HepG2 (cell line): ENCODE measurements around the gene NHERF2. TPM values are rescaled to one million over a fixed set of nuclear protein-coding genes. Genes with fewer than 3 reads are reported as not detected.

Source experiments
- AGO1 ChIP-seq: fragments of 200-400 bp; formaldehyde crosslinking; IDR thresholded peaks from 2 replicates; pipeline ENCODE4 v1.6.1; 2017; ENCODE audit warnings: mild to moderate bottlenecking, low read depth, low read length, moderate library complexity; ENCODE audit not compliant: poor library complexity, severe bottlenecking
- ATAD3A ChIP-seq: sonication (generic); formaldehyde crosslinking; IDR thresholded peaks from 2 replicates; pipeline ENCODE4 v1.4.0; 2020; ENCODE audit warnings: missing genetic modification reagents
- ATF6 ChIP-seq: sonication (generic); formaldehyde crosslinking; conservative IDR thresholded peaks from 2 replicates; pipeline ENCODE4 v1.4.0; 2020; ENCODE audit warnings: missing genetic modification reagents
- CAMTA2 ChIP-seq: sonication (generic); formaldehyde crosslinking; IDR thresholded peaks from 2 replicates; pipeline ENCODE4 v1.4.0; 2020; ENCODE audit warnings: mild to moderate bottlenecking, missing genetic modification reagents, borderline replicate concordance
- HBP1 ChIP-seq: IDR thresholded peaks from 2 replicates; pipeline ENCODE4 v1.6.1; 2016; ENCODE audit warnings: low read depth, control low read depth
- KLF12 ChIP-seq: sonication (generic); formaldehyde crosslinking; IDR thresholded peaks from 2 replicates; pipeline ENCODE4 v1.4.0; 2020; ENCODE audit warnings: missing genetic modification reagents, borderline replicate concordance
- MXD3 ChIP-seq: IDR thresholded peaks from 2 replicates; pipeline ENCODE4 v1.6.1; 2016; ENCODE audit warnings: mild to moderate bottlenecking, missing biosample characterization, missing genetic modification reagents
- PCBP2 ChIP-seq: fragments of 200-400 bp; formaldehyde crosslinking; optimal IDR thresholded peaks from 2 replicates; pipeline ENCODE3; 2018; ENCODE audit warnings: low read length, low read depth; ENCODE audit not compliant: poor library complexity, severe bottlenecking
- RBAK ChIP-seq: sonication (generic); formaldehyde crosslinking; IDR thresholded peaks from 2 replicates; pipeline ENCODE4 v1.5.1; 2020; ENCODE audit warnings: mild to moderate bottlenecking, missing genetic modification reagents
- RFX1 ChIP-seq: fragments of 450-650 bp; IDR thresholded peaks from 2 replicates; pipeline ENCODE4 v1.6.1; 2017
- RFX3 ChIP-seq: IDR thresholded peaks from 2 replicates; pipeline ENCODE4 v1.6.1; 2016; ENCODE audit warnings: missing biosample characterization, missing genetic modification reagents
- TCF12 ChIP-seq, 2 experiments: fragments of 450-650 bp in 1 of 2; sonication (generic) in 1 of 2; formaldehyde crosslinking in 1 of 2; IDR thresholded peaks; 2 replicates each; pipeline versions ENCODE4 v1.6.1 to v1.8.0; 2017 to 2022; ENCODE audit warnings: antibody characterized with exemption in 1 of 2, mild to moderate bottlenecking in 1 of 2, missing genetic modification reagents in 1 of 2, moderate library complexity in 1 of 2
- ZBTB39 ChIP-seq: sonication (generic); formaldehyde crosslinking; IDR thresholded peaks from 2 replicates; pipeline ENCODE4 v1.5.0; 2020; ENCODE audit warnings: missing genetic modification reagents
- ZNF331 ChIP-seq: sonication (generic); formaldehyde crosslinking; IDR thresholded peaks from 2 replicates; pipeline ENCODE4 v1.4.0; 2020; ENCODE audit warnings: missing genetic modification reagents
- ZNF580 ChIP-seq: IDR thresholded peaks from 2 replicates; pipeline ENCODE4 v1.6.1; 2016; ENCODE audit warnings: low read depth, borderline replicate concordance
- ZNF678 ChIP-seq: sonication (generic); formaldehyde crosslinking; IDR thresholded peaks from 2 replicates; pipeline ENCODE4 v1.4.0; 2020; ENCODE audit warnings: mild to moderate bottlenecking, missing genetic modification reagents
- ZUFSP ChIP-seq: sonication (generic); formaldehyde crosslinking; IDR thresholded peaks from 2 replicates; pipeline ENCODE4 v1.9.0; 2021; ENCODE audit warnings: missing genetic modification reagents, mild to moderate bottlenecking, borderline replicate concordance
- polyA plus RNA-seq, 8 experiments: library from polyadenylated mRNA; depleted of rRNA in 3 of 8; stranded (reverse) in 7 of 8; unstranded in 1 of 8; fragments of >200 nt; fragmentation: Illumina TruSeq in 4 of 8; extraction: Trizol in 4 of 8; gene quantifications; 2 replicates each; pipeline versions ENCODE4 v1.2.1 to v1.2.3, GENCODE V29; 2011 to 2016; ENCODE audit warnings: low read depth in 4 of 8, missing spikeins in 1 of 8, mixed read lengths in 1 of 8; ENCODE audit not compliant: insufficient read depth in 1 of 8
- total RNA-seq, 5 experiments: library from RNA; depleted of rRNA; stranded (reverse); fragments of >200 nt; fragmentation: Illumina TruSeq; extraction: Trizol; gene quantifications; 2 replicates each; pipeline ENCODE4 v1.2.3, GENCODE V29; 2016; ENCODE audit warnings: low read depth in 1 of 5

NHERF2 gene
- total and polyA plus RNA-seq, 2 of the 13 experiments (the other 11 are each of a cell fraction or from before 2014, with no cell fraction given) = 23.7 to 39.3 TPM

- TF ChIP-seq ZUFSP (no peak), ATAD3A (CRISPR knock-in tag) (no peak), PCBP2 (no peak), RFX3 (CRISPR knock-in tag) (no peak), RFX1 (no peak), ZNF580 (peak; percentile 76; the same call in 1 of the 2 replicates), ATF6 (no peak), HBP1 (no peak), TCF12 (IDR thresholded peaks at IDR 0.05) (no peak), TCF12 (CRISPR knock-in tag; IDR thresholded peaks at IDR 0.05) (peak; percentile 86), ZBTB39 (CRISPR knock-in tag) (no peak), KLF12 (no peak), CAMTA2 (CRISPR knock-in tag) (no peak), ZNF678 (CRISPR knock-in tag) (no peak), RBAK (CRISPR knock-in tag) (0 out of 2 replicates have a peak, but pooled peaks have one; percentile 7), AGO1 (peak; percentile 94), ZNF331 (CRISPR knock-in tag) (peak; percentile 21; the same call in 1 of the 2 replicates), MXD3 (CRISPR knock-in tag) (peak; percentile 56; the same call in 1 of the 2 replicates)
Observed at GRCh38 chr16:2039274-2040031, 12.8 kb downstream of the NHERF2 start (continued).
